NCI-H1694 (cell line): Measurements from ENCODE around the gene AFF4.

Source experiments
- DNase-seq: peaks from one replicate; lab custom pipeline; 2025; lab: John Stamatoyannopoulos, UW

The AFF4 gene

DNA sequence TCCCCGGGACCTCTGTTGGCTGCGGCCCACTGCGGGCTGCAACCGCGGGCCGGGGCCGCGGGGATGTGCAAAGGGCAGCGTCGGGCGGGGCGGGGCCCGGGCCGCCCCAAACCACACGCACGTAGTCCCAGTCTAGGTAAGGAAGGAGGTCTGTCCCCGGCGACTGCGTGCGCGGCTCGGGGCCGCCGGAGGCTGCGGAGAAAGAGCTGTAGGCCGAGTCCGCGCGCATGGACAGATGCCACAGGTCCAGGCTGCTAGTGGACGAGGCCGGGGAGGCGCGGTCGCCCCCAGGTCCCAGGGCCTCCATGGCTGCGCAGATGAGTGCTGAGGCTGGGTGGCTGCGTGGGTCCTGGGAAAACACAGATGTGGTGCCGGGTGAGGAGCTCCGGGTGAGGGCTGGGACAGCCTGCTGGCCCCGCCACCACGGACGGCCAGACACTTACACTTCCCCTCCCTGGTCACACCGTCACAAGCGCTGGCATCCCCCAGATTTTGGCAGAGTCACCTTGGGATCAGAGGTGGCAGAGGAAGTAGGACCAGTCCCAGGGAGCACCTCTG, 137.5 kb downstream of the AFF4 start:
- no peak for DNase-seq
